Measurements from ENCODE around the gene PATZ1. TPM values are rescaled to one million over a fixed set of nuclear protein-coding genes. Genes with fewer than 3 reads are reported as not detected.

The PATZ1 gene
- total RNA-seq, 1 donor from 2014 or later = 28.9 TPM

DNA sequence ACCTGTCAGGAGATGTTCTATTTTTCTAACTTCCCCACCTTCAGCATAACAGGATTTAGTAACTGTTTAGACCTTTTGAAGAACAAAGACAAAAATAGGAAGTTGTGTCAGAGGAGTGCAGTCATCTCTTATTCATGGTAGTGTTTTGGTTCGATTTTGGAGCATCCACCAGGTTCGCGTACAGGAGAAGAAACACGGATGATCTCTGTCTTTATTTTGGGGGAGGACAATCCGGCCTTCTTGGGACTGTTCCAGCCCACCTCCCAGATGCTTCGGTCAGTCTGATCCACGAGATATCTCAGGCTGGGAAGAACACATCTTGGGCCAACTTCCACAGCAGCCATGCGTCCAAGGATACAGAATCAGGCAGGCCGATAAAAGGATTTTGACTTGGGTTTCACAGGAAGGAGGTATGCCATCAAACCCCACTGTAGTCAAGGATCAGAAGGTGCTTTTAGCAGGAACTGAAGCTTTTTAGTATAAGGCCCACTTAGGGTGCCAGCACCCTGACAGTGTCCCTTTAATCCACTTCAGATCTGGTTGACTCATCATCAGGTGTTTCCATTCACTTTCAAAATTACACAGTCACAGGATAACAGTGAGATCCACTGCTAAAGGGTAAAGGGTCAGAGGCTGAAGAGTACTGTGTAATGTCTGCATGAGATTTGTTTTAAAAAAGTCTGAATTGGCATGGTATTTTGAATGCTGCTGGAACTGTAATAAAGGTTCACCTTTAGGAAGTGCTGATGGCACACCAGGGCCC is 16.5 kb downstream of the PATZ1 start:
- intact Hi-C loops (cut with DNase I) = no loop called here
- peaks cover 54 to 92% of the 10 kb centered on the region in 2 donors for H3K36me3 ChIP-seq
- H3K4me3 ChIP-seq = no peak overlapping the region
- TF ChIP-seq, protein P1, sequence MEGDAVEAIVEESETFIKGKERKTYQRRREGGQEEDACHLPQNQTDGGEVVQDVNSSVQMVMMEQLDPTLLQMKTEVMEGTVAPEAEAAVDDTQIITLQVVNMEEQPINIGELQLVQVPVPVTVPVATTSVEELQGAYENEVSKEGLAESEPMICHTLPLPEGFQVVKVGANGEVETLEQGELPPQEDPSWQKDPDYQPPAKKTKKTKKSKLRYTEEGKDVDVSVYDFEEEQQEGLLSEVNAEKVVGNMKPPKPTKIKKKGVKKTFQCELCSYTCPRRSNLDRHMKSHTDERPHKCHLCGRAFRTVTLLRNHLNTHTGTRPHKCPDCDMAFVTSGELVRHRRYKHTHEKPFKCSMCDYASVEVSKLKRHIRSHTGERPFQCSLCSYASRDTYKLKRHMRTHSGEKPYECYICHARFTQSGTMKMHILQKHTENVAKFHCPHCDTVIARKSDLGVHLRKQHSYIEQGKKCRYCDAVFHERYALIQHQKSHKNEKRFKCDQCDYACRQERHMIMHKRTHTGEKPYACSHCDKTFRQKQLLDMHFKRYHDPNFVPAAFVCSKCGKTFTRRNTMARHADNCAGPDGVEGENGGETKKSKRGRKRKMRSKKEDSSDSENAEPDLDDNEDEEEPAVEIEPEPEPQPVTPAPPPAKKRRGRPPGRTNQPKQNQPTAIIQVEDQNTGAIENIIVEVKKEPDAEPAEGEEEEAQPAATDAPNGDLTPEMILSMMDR (IDR thresholded peaks at IDR 0.05) = no peak
- no peak for DNase-seq (ENCODE audit: low spot score in 2 of 2)
- H3K27me3 ChIP-seq = no peaks in the 10 kb centered on the region
- no peaks in the 10 kb centered on the region for H3K4me1 ChIP-seq
- H3K9me3 ChIP-seq = no peaks in the 10 kb centered on the region
- H3K27ac ChIP-seq = no peak overlapping the region

DNA sequence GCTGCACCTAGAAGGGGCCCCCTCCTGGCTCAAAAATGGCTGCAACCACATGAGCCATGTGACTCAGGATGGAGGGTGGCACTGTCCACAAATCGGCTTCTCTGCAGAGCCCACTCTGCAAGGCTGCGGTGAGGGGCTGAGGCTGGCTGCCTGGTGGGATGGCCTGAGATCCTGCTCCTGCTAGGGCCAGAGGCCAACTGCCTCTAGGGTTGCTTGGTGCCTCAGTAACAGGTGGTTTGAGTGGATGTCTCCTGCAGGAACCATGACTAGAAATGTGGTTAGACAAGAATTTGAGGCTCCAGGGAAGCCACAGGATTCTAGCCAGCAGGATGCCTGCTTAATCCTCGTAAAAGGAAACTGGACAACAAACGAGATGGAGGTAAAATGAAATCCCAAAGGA is 17.1 kb downstream of the PATZ1 start:
- Histone ChIP-seq H3K4me1 (no peaks in the 10 kb centered on the region), H3K4me3 (no peak overlapping the region), H3K36me3 (peaks cover 53 to 86% of the 10 kb centered on the region in 2 donors), H3K27ac (no peak overlapping the region), H3K9me3 (no peaks in the 10 kb centered on the region), H3K27me3 (no peaks in the 10 kb centered on the region)
- DNase-seq (ENCODE audit: low spot score in 2 of 2) = no peak
- TF ChIP-seq, protein P1 (IDR thresholded peaks at IDR 0.05) = no peak
- intact Hi-C loops (cut with DNase I) = no loop called here

DNA sequence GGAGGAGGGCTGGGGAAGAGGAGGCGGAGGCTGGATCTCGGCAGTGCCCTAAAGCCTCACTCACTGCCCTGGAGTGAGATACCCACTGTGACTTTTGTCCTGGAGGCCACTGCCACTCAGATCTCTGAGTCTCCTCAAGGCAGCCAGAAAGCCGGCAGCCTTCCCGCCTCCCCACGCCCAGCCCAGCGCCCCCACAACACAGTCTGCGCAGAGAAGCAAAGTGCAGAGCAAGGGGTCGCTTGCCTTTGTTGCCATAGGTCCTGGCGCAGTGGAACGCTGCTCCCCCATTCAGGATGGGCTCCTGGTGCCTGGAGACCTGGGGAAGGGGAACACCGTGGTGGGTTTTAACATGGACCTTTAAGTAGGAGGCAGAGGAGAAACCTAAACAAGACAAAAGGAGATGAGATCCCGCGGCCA is 17.6 kb downstream of the PATZ1 start:
- intact Hi-C loops (cut with DNase I) = no loop called here
- no peak for DNase-seq (ENCODE audit: low spot score in 2 of 2)

DNA sequence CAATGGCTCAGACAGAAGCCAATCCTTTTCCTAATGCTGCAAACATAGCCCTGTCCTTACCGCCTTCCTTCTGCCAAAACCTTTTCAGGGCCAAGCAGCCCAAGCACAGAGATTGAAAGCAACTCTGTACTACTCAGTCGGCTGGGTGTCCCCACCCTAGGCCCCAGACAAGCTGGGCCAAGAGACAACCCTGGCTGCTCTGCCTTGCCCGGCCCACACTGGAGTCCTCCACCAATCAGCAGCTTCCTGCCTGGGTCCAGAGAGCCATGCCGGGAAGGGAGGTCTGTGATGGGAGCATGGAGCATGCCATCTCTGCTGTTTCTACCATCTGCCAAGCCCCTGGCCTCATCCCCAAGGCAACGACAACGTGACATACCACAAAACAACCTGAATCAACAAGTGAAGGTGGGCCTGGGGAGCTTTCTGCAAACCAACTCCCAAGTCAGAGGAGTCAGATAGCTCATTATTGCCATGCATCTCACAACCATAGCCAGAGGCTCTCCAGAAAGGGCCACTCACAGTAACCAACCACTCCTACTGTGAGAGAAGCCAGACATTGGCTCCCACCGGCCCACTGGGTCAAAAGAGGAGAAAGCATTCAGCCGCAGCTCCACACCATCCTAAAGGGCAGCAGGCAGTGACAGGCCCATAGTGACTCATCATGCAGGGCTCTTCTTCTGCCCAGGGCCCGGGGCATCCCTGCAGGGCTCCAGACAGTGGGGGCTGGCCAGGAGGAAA is 18.2 kb downstream of the PATZ1 start:
- Histone ChIP-seq H3K9me3 (no peaks in the 10 kb centered on the region), H3K4me1 (no peaks in the 10 kb centered on the region), H3K4me3 (no peak overlapping the region), H3K27me3 (no peaks in the 10 kb centered on the region), H3K27ac (no peak overlapping the region), H3K36me3 (peaks cover 47 to 77% of the 10 kb centered on the region in 2 donors)
- DNase-seq (ENCODE audit: low spot score in 2 of 2) = no peak
- intact Hi-C loops (cut with DNase I) = no loop called here
- TF ChIP-seq, protein P1 (IDR thresholded peaks at IDR 0.05) = no peak

More for the DNA sequence above, 17.6 kb downstream of the PATZ1 start:
- TF ChIP-seq, protein P1 (IDR thresholded peaks at IDR 0.05) = no peak
- no peak overlapping the region for H3K27ac ChIP-seq
- peaks cover 48 to 82% of the 10 kb centered on the region in 2 donors for H3K36me3 ChIP-seq
- no peaks in the 10 kb centered on the region for H3K4me1 ChIP-seq
- no peaks in the 10 kb centered on the region for H3K9me3 ChIP-seq
- H3K4me3 ChIP-seq = no peak overlapping the region
- H3K27me3 ChIP-seq = no peaks in the 10 kb centered on the region

DNA sequence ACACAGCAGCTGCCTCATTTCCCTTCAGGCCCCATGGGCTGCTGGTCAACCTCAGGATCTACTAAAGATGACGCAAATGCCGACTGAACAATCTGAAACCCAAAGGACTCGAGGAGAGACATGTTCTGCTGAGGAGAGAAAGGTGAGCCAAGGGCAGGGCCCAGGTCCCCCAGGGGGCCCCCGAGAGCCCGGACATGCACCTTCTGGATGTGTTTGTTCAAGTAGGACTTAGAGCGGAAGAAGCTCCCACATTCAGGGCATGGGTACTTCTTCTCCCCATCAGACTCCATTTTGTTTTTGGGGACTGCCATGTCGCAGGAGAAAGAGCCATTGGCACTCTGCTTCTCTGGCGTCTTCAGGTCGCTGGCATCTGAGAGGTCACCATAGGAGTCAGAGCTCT is 19.3 kb downstream of the PATZ1 start:
- no peak overlapping the region for H3K4me3 ChIP-seq
- TF ChIP-seq, protein P1 (IDR thresholded peaks at IDR 0.05) = no peak
- no peak for DNase-seq (ENCODE audit: low spot score in 2 of 2)
- intact Hi-C loops (cut with DNase I) = no loop called here
- H3K36me3 ChIP-seq = peaks cover 36 to 66% of the 10 kb centered on the region in 2 donors
- H3K4me1 ChIP-seq = no peaks in the 10 kb centered on the region
- no peaks in the 10 kb centered on the region for H3K9me3 ChIP-seq
- no peaks in the 10 kb centered on the region for H3K27me3 ChIP-seq
- no peak overlapping the region for H3K27ac ChIP-seq

Measured in ascending aorta (tissue), 2 donors.